Kidney (tissue), 22 donors: ENCODE data around the gene ITIH4. TPM values are rescaled to one million over a fixed set of nuclear protein-coding genes. Genes with fewer than 3 reads are reported as not detected.

Source experiments
- DNase-seq, 5 donors: peaks; one replicate each; pipeline ENCODE4 v3.0.0-alpha.2; 2013 to 2020
- FAIRE-seq: peaks from 2 replicates; lab custom pipeline; 2012; peaks lifted over from hg19 to GRCh38; lab: Jason Lieb, UNC
- H3K27ac ChIP-seq, 2 donors: one replicate each; pipeline ENCODE4 v1.7.0; 2013; ENCODE audit warnings: low read depth in 2 of 2, low read length in 2 of 2, inconsistent platforms in 1 of 2
- H3K27me3 ChIP-seq: one replicate; pipeline ENCODE4 v1.7.1; 2013; ENCODE audit warnings: low read length, inconsistent platforms; ENCODE audit not compliant: control insufficient read depth, insufficient read depth
- H3K36me3 ChIP-seq, 3 donors: one replicate each; pipeline versions ENCODE4 v1.7.0 to v1.7.1; 2013; ENCODE audit warnings: low read length in 3 of 3, control low read depth in 1 of 3, inconsistent platforms in 1 of 3; ENCODE audit not compliant: insufficient read depth in 3 of 3, control insufficient read depth in 2 of 3
- H3K4me1 ChIP-seq, 3 donors: one replicate each; pipeline versions ENCODE4 v1.7.0 to v1.7.1; 2013; ENCODE audit warnings: low read length in 3 of 3, inconsistent platforms in 1 of 3, low read depth in 1 of 3; ENCODE audit not compliant: control insufficient read depth in 2 of 3, insufficient read depth in 2 of 3
- H3K4me3 ChIP-seq, 3 donors: one replicate each; pipeline versions ENCODE4 v1.7.0 to v1.8.1; 2013; ENCODE audit warnings: low read length in 3 of 3, control low read depth in 1 of 3, inconsistent platforms in 1 of 3
- H3K9ac ChIP-seq, 3 donors: one replicate each; pipeline versions ENCODE4 v1.7.0 to v1.7.1; 2013; ENCODE audit warnings: low read length in 3 of 3, control low read depth in 1 of 3, inconsistent platforms in 1 of 3
- H3K9me3 ChIP-seq, 3 donors: one replicate each; pipeline versions ENCODE4 v1.7.0 to v1.7.1; 2013; ENCODE audit warnings: low read length in 3 of 3, control low read depth in 1 of 3, inconsistent platforms in 1 of 3; ENCODE audit not compliant: control insufficient read depth in 2 of 3, insufficient read depth in 1 of 3
- CTCF ChIP-seq: IDR thresholded peaks from 3 replicates; pipeline ENCODE4 v1.5.1; 2012; ENCODE audit warnings: mild to moderate bottlenecking, moderate library complexity, borderline replicate concordance; ENCODE audit not compliant: insufficient read depth; ENCODE audit errors: extremely low read depth
- intact Hi-C: fragments of 100-400 bp; cut with DNase I; formaldehyde crosslinking; loops from one replicate; pipeline ENCODE4 v1.11.1; 2022
- long read RNA-seq, 10 donors: library from polyadenylated mRNA in 1 of 10; unstranded in 1 of 10; transcript quantifications; one replicate each; pipeline ENCODE4 v2.0.0 and lab custom pipeline, GENCODE V29; 2021 to 2026
- polyA plus RNA-seq: library from polyadenylated mRNA; stranded (reverse); fragments of 350-450 nt; fragmentation: Illumina TruSeq; extraction: RNeasy Lipid Tissue Mini Kit (QIAGEN cat#74804); gene quantifications from one replicate; pipeline ENCODE4 v1.2.3, GENCODE V29; 2014; ENCODE audit warnings: low read depth, low replicate concordance; ENCODE audit not compliant: insufficient read depth
- total RNA-seq: library from RNA; stranded (reverse); fragmentation: NEBNext Ultra II Directional; extraction: Animal tissue kit (Norgen Biotek cat#: 25700); gene quantifications from one replicate; pipeline ENCODE4 v1.2.1, GENCODE V29; 2021
- donor health status: control.
- donor health status: control.
- donor health status: control.
- donor health status: control.
- donor health status: control.
- donor health status: DM: yes; HTN: yes; CAD: no.
- donor health status: Normal renal cell carcinoma (clear cell type).

ITIH4 gene
- total RNA-seq (15.4 TPM), polyA plus RNA-seq (12.9 TPM)
- long read RNA-seq, donor 1: 0 reads
- long read RNA-seq, donor 2: 0 reads
- long read RNA-seq, donor 3, partial matches to known transcripts: 0 of 1 reads
- long read RNA-seq, donor 3, other reads (novel, unspliced or antisense): 0 of 1 reads
- long read RNA-seq, donor 4: 0 reads
- long read RNA-seq, donor 5: 0 reads
- long read RNA-seq, donor 6: 0 reads
- long read RNA-seq, donor 7, partial matches to known transcripts: 2 of 6 reads
- long read RNA-seq, donor 7, other reads (novel, unspliced or antisense): 3 of 6 reads
- long read RNA-seq, donor 8: 0 reads
- long read RNA-seq, donor 9: 0 reads
- long read RNA-seq, donor 10, partial matches to known transcripts: 0 of 1 reads
- long read RNA-seq, donor 10, other reads (novel, unspliced or antisense): 0 of 1 reads

GRCh38 chr3:52830535-52831258, at the start of gene ITIH4:
Gene ITIH4 (minus strand): TSS chr3:52830672. CDS start chr3:52830642, 30 bp downstream.
- no peak for TF ChIP-seq CTCF
- Histone ChIP-seq H3K27me3 (no peaks in the 10 kb centered on the region), H3K27ac (no peak within 1 kb of the TSS), H3K4me3 (no peak within 1 kb of the TSS), H3K36me3 (no peaks in the 10 kb centered on the region), H3K9ac (no peak within 1 kb of the TSS), H3K4me1 (peaks cover 0 to 9% (median 8%) of the 10 kb centered on the region in 3 donors), H3K9me3 (no peaks in the 10 kb centered on the region)
- intact Hi-C loops: no loop called here
- no peak for FAIRE-seq
- DNase-seq: no peak

- DNase-seq (no peak), FAIRE-seq (no peak)
- Histone ChIP-seq H3K9me3 (no peaks in the 10 kb centered on the region), H3K36me3 (no peaks in the 10 kb centered on the region), H3K27ac (no peak overlapping the region), H3K27me3 (no peaks in the 10 kb centered on the region), H3K4me3 (no peak overlapping the region), H3K4me1 (peaks cover 0 to 4% (median 0%) of the 10 kb centered on the region in 3 donors), H3K9ac (no peak overlapping the region)
- intact Hi-C loops: no loop called here
- no peak for TF ChIP-seq CTCF
Observed at GRCh38 chr3:52880047-52880446, 49.6 kb upstream of the ITIH4 start.

GRCh38 chr3:52879581-52879980, 49.1 kb upstream of the ITIH4 start:
- no peak for DNase-seq
- FAIRE-seq: no peak
- intact Hi-C loops: no loop called here

More at GRCh38 chr3:52879581-52879980, 49.1 kb upstream of the ITIH4 start:
- Histone ChIP-seq H3K9me3 (no peaks in the 10 kb centered on the region), H3K4me3 (no peak overlapping the region), H3K27me3 (no peaks in the 10 kb centered on the region), H3K9ac (no peak overlapping the region), H3K4me1 (peaks cover 0 to 4% (median 0%) of the 10 kb centered on the region in 3 donors), H3K36me3 (no peaks in the 10 kb centered on the region), H3K27ac (no peak overlapping the region)
- no peak for TF ChIP-seq CTCF
